GM18520 (cell line): ENCODE results near the gene FAM222B.
"Not testable (repeated sequence)": the region's sequence is repeated elsewhere in the genome, so short reads cannot be mapped to it uniquely, and the experiment has no call there.

Experiments
- ATAC-seq: cut with Tn5 transposase; IDR thresholded peaks from one replicate; pipeline ENCODE4 v1.9.1; 2021; ENCODE audit not compliant: unreplicated experiment

Gene FAM222B

GRCh38 chr17:28734712-28735241 is 107.8 kb downstream of the FAM222B start:
- ATAC-seq: no peak

GRCh38 chr17:28733346-28733745 is 109.2 kb downstream of the FAM222B start:
- no peak for ATAC-seq

- no peak for ATAC-seq
Observed at GRCh38 chr17:28729950-28730330, 112.7 kb downstream of the FAM222B start.

GRCh38 chr17:28728364-28729200 is 114.0 kb downstream of the FAM222B start, which contains the start of gene NEK8:
Gene NEK8, plus strand, starts transcription at chr17:28728788. Its CDS starts 26 bp downstream, at chr17:28728814.
- ATAC-seq: peak; percentile 25

GRCh38 chr17:28726627-28727491 is 115.7 kb downstream of the FAM222B start:
- ATAC-seq: peak; percentile 29

GRCh38 chr17:28726226-28726626 is 116.4 kb downstream of the FAM222B start, which contains the start of gene TLCD1:
Gene TLCD1, minus strand, starts transcription at chr17:28726233. Its CDS starts 136 bp downstream, at chr17:28726097.
- no peak for ATAC-seq

- ATAC-seq: no peak
Observed at GRCh38 chr17:28725660-28726225, 116.8 kb downstream of the FAM222B start.

- ATAC-seq: no peak
Observed at GRCh38 chr17:28725166-28725659, 117.4 kb downstream of the FAM222B start.

GRCh38 chr17:28724500-28725165 is 118.0 kb downstream of the FAM222B start:
- no peak for ATAC-seq

GRCh38 chr17:28723836-28724499 is 118.6 kb downstream of the FAM222B start:
- ATAC-seq: not testable (repeated sequence)

- no peak for ATAC-seq
Observed at GRCh38 chr17:28723159-28723835, 119.3 kb downstream of the FAM222B start.

GRCh38 chr17:28722417-28723158 is 120.0 kb downstream of the FAM222B start:
- ATAC-seq: no peak

- ATAC-seq: not testable (repeated sequence)
Observed at GRCh38 chr17:28720997-28721329, 121.6 kb downstream of the FAM222B start.

- ATAC-seq: no peak
Observed at GRCh38 chr17:28720247-28720996, 122.2 kb downstream of the FAM222B start.

GRCh38 chr17:28719021-28719433 is 123.6 kb downstream of the FAM222B start:
- no peak for ATAC-seq

- no peak for ATAC-seq
Observed at GRCh38 chr17:28718333-28719020, 124.1 kb downstream of the FAM222B start.

GRCh38 chr17:28717578-28718332 is 124.8 kb downstream of the FAM222B start, which contains the start of gene RAB34:
Gene RAB34, minus strand, starts transcription at chr17:28717868. Its CDS starts 602 bp downstream, at chr17:28717266.
- no peak for ATAC-seq
